ENCODE data around the gene PHF2. TPM values are rescaled to one million over a fixed set of nuclear protein-coding genes. Genes with fewer than 3 reads are reported as not detected.

Gene PHF2
- total and polyA plus RNA-seq, 2 donors (not counting 1 experiment from before 2014, with no cell fraction given): 11.0 to 28.8 TPM

GRCh38 chr9:93646640-93647178 is 70.3 kb downstream of the PHF2 start:
- Histone ChIP-seq H3K9ac (ENCODE audit: low read length) (no peak overlapping the region), H3K4me1 (ENCODE audit: control insufficient read depth in 2 of 2, insufficient read depth in 2 of 2, low read length in 2 of 2) (no peaks in the 10 kb centered on the region), H3K4me3 (ENCODE audit: control extremely low read depth in 1 of 5, extremely low read depth in 1 of 5, insufficient read depth in 1 of 5, low read depth in 2 of 5, low read length in 4 of 5) (no peak overlapping the region), H3K27ac (ENCODE audit: low read length in 2 of 2) (no peak overlapping the region), H2AFZ (ENCODE audit: insufficient read depth, low read depth, low read length, poor library complexity, severe bottlenecking) (no peak overlapping the region), H3K4me2 (replicated peaks; ENCODE audit: low read depth, low read length, poor library complexity, severe bottlenecking) (no peak overlapping the region), H3K9me3 (ENCODE audit: control extremely low read depth in 1 of 3, control insufficient read depth in 2 of 3, insufficient read depth in 1 of 3, low read length in 2 of 3) (no peaks in the 10 kb centered on the region), H3K79me2 (ENCODE audit: control insufficient read depth, insufficient read depth, low read length) (peaks cover 3% of the 10 kb centered on the region), H3K36me3 (replicated peaks in 1 of 2; ENCODE audit: control extremely low read depth in 1 of 2, control insufficient read depth in 1 of 2, extremely low read depth in 1 of 2, insufficient read depth in 2 of 2, low read length in 1 of 2) (peaks cover 0 to 53% of the 10 kb centered on the region in 2 experiments), H4K20me1 (ENCODE audit: control insufficient read depth, insufficient read depth, low read length, poor library complexity, severe bottlenecking) (no peaks in the 10 kb centered on the region), H3K27me3 (replicated peaks in 1 of 4; ENCODE audit: control extremely low read depth in 1 of 4, control insufficient read depth in 3 of 4, insufficient read depth in 4 of 4, low read length in 3 of 4) (no peaks in the 10 kb centered on the region)
- Mint-ChIP-seq H3K4me1 (no peaks in the 10 kb centered on the region), H3K4me3 (no peak overlapping the region), H3K27ac (no peak overlapping the region), H3K9me3 (ENCODE audit: insufficient read depth) (no peaks in the 10 kb centered on the region), H3K27me3 (no peaks in the 10 kb centered on the region)
- WGBS (ENCODE audit: insufficient coverage): 93% methylated on average over 10 of the region's 10 CpGs
- intact Hi-C loops (cut with micrococcal nuclease): no loop called here
- TF ChIP-seq, protein P1, sequence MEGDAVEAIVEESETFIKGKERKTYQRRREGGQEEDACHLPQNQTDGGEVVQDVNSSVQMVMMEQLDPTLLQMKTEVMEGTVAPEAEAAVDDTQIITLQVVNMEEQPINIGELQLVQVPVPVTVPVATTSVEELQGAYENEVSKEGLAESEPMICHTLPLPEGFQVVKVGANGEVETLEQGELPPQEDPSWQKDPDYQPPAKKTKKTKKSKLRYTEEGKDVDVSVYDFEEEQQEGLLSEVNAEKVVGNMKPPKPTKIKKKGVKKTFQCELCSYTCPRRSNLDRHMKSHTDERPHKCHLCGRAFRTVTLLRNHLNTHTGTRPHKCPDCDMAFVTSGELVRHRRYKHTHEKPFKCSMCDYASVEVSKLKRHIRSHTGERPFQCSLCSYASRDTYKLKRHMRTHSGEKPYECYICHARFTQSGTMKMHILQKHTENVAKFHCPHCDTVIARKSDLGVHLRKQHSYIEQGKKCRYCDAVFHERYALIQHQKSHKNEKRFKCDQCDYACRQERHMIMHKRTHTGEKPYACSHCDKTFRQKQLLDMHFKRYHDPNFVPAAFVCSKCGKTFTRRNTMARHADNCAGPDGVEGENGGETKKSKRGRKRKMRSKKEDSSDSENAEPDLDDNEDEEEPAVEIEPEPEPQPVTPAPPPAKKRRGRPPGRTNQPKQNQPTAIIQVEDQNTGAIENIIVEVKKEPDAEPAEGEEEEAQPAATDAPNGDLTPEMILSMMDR (IDR thresholded peaks at IDR 0.05): no peak
- no peak for TF ChIP-seq EZH2 (IDR thresholded peaks at IDR 0.05; ENCODE audit: borderline replicate concordance, insufficient read depth, low read depth, low read length, poor library complexity, severe bottlenecking)
- ATAC-seq (ENCODE audit: low read depth) (no peak), DNase-seq (no peak)
- ChIA-PET POLR2A (no interaction called here), CTCF (no interaction called here)

DNA sequence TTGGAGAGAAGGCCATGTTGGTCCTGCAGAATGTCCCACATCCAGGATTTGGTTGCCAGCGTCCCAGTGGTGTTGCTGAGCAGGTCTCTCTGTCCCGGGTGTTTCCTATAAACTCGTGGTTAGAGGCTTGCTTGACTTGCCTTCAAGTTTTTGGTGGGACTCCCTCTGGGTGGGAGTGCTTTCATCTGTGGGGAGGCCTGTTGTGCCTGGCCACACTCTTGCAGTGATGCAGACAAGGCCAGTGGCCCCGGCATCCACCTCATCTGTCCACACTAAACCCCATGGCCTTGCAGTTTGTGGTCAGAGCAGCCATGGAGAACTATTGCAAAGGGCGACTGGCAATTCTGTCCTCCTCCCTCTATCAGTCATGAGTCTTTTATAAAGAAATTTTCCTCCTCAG is 71.8 kb downstream of the PHF2 start:
- no peaks in the 10 kb centered on the region for H3K27me3 ChIP-seq (replicated peaks in 1 of 4; ENCODE audit: control extremely low read depth in 1 of 4, control insufficient read depth in 3 of 4, insufficient read depth in 4 of 4, low read length in 3 of 4)
- Mint-ChIP-seq H3K9me3 (ENCODE audit: insufficient read depth) (no peaks in the 10 kb centered on the region), H3K4me3 (no peak overlapping the region), H3K27ac (no peak overlapping the region), H3K27me3 (no peaks in the 10 kb centered on the region), H3K4me1 (no peaks in the 10 kb centered on the region)
- H3K4me3 ChIP-seq (ENCODE audit: control extremely low read depth in 1 of 5, extremely low read depth in 1 of 5, insufficient read depth in 1 of 5, low read depth in 2 of 5, low read length in 4 of 5): no peak overlapping the region
- no peak overlapping the region for H2AFZ ChIP-seq (ENCODE audit: insufficient read depth, low read depth, low read length, poor library complexity, severe bottlenecking)
- WGBS (ENCODE audit: insufficient coverage): 97% methylated on average over 5 of the region's 5 CpGs
- no peaks in the 10 kb centered on the region for H3K4me1 ChIP-seq (ENCODE audit: control insufficient read depth in 2 of 2, insufficient read depth in 2 of 2, low read length in 2 of 2)
- no peaks in the 10 kb centered on the region for H4K20me1 ChIP-seq (ENCODE audit: control insufficient read depth, insufficient read depth, low read length, poor library complexity, severe bottlenecking)
- ATAC-seq (ENCODE audit: low read depth) (no peak), DNase-seq (no peak)
- peaks cover 3% of the 10 kb centered on the region for H3K79me2 ChIP-seq (ENCODE audit: control insufficient read depth, insufficient read depth, low read length)
- H3K27ac ChIP-seq (ENCODE audit: low read length in 2 of 2): no peak overlapping the region
- intact Hi-C loops (cut with micrococcal nuclease): no loop called here
- TF ChIP-seq, protein P1 (IDR thresholded peaks at IDR 0.05): no peak
- TF ChIP-seq EZH2 (IDR thresholded peaks at IDR 0.05; ENCODE audit: borderline replicate concordance, insufficient read depth, low read depth, low read length, poor library complexity, severe bottlenecking): no peak
- no peak overlapping the region for H3K4me2 ChIP-seq (replicated peaks; ENCODE audit: low read depth, low read length, poor library complexity, severe bottlenecking)
- H3K36me3 ChIP-seq (replicated peaks in 1 of 2; ENCODE audit: control extremely low read depth in 1 of 2, control insufficient read depth in 1 of 2, extremely low read depth in 1 of 2, insufficient read depth in 2 of 2, low read length in 1 of 2): peaks cover 0 to 55% of the 10 kb centered on the region in 2 experiments
- CTCF ChIA-PET: no interaction called here
- no peaks in the 10 kb centered on the region for H3K9me3 ChIP-seq (ENCODE audit: control extremely low read depth in 1 of 3, control insufficient read depth in 2 of 3, insufficient read depth in 1 of 3, low read length in 2 of 3)
- H3K9ac ChIP-seq (ENCODE audit: low read length): no peak overlapping the region
- POLR2A ChIA-PET: no interaction called here
